K562 (cell line): ENCODE results near the gene MYADML2. TPM values are rescaled to one million over a fixed set of nuclear protein-coding genes. Genes with fewer than 3 reads are reported as not detected.

Experiments used
- ATAC-seq: fragments of 200-7000 bp; cut with Tn5 transposase; 3 replicates; pipeline ENCODE4 v1.9.1; 2020; ENCODE audit warnings: moderate library complexity
- BruUV-seq: library from RNA; stranded (reverse); fragments of 400-500 nt; replicated peaks from 2 replicates; lab custom pipeline; 2021; lab: Mats Ljungman, UMichigan
- CTCF ChIA-PET: fragments of 300-600 bp; formaldehyde crosslinking; extraction: SDS; loops from one replicate; lab custom pipeline; 2021; ENCODE audit warnings: low intra/inter-chr PET ratio; lab: Yijun Ruan, JAX
- POLR2A ChIA-PET: fragments of 300-600, 350-650 bp; sonication (Branson Sonifier 250); formaldehyde crosslinking; extraction: SDS; loops from one replicate; lab custom pipeline; 2021; ENCODE audit warnings: antibody characterized with exemption, inconsistent platforms; lab: Yijun Ruan, JAX
- DNase-seq, 4 experiments: peaks; one replicate each; pipeline versions ENCODE4 v3.0.0 to v3.0.0-alpha.2; 2011 to 2018; ENCODE audit warnings: low spot score in 3 of 4, mixed read lengths in 3 of 4; ENCODE audit errors: extremely low read depth in 1 of 4
- FAIRE-seq: peaks from 2 replicates; lab custom pipeline; 2011; peaks lifted over from hg19 to GRCh38; lab: Jason Lieb, UNC
- H2AFZ ChIP-seq: 2 replicates; pipeline ENCODE4 v1.6.0; 2011; ENCODE audit warnings: low read depth, low read length, control low read depth, inconsistent platforms
- H3K27ac ChIP-seq: fragments of 200-600 bp; 3 replicates; pipeline ENCODE4 v1.8.0; 2011; ENCODE audit warnings: low read depth, mild to moderate bottlenecking, control low read depth, inconsistent platforms, low read length, moderate library complexity, mixed read lengths; ENCODE audit errors: extremely low read depth
- H3K27me3 ChIP-seq, 2 experiments: fragments of 300-600 bp in 1 of 2; 2 replicates in 1 of 2; 3 replicates in 1 of 2; pipeline versions ENCODE4 v1.6.0 to v1.8.0; 2011; ENCODE audit warnings: inconsistent platforms in 2 of 2, low read length in 2 of 2, mild to moderate bottlenecking in 1 of 2, mixed read lengths in 1 of 2, moderate library complexity in 1 of 2; ENCODE audit not compliant: control insufficient read depth in 2 of 2, insufficient read depth in 2 of 2
- H3K36me3 ChIP-seq: fragments of 300-600 bp; 3 replicates; pipeline ENCODE4 v1.8.0; 2011; ENCODE audit warnings: mild to moderate bottlenecking, low read length, inconsistent platforms; ENCODE audit not compliant: control insufficient read depth, insufficient read depth
- H3K4me1 ChIP-seq, 2 experiments: fragments of 200-600 bp in 1 of 2; replicated peaks in 1 of 2; 2 replicates in 1 of 2; 3 replicates in 1 of 2; pipeline versions ENCODE4 v1.5.1 to v1.8.0; 2011; ENCODE audit warnings: inconsistent platforms in 2 of 2, low read length in 2 of 2, mild to moderate bottlenecking in 1 of 2, mixed read lengths in 1 of 2, moderate library complexity in 1 of 2; ENCODE audit not compliant: control insufficient read depth in 2 of 2, insufficient read depth in 2 of 2
- H3K4me2 ChIP-seq: 2 replicates; pipeline ENCODE4 v1.6.1; 2011; ENCODE audit warnings: low read length, control low read depth, inconsistent platforms, mixed read lengths; ENCODE audit not compliant: insufficient read depth
- H3K4me3 ChIP-seq: fragments of 200-600 bp; sonication (generic), shearing (Covaris generic); 2 replicates; pipeline ENCODE4 v1.5.1; 2016; ENCODE audit warnings: control low read depth, inconsistent platforms
- H3K79me2 ChIP-seq: fragments of 200-600 bp; 3 replicates; pipeline ENCODE4 v1.8.0; 2011; ENCODE audit warnings: low read length, inconsistent platforms; ENCODE audit not compliant: control insufficient read depth, insufficient read depth
- H3K9ac ChIP-seq, 2 experiments: 2 replicates each; pipeline versions ENCODE4 v1.6.0 to v1.6.1; 2011; ENCODE audit warnings: low read depth in 2 of 2, low read length in 2 of 2, control low read depth in 1 of 2, inconsistent platforms in 1 of 2, mild to moderate bottlenecking in 1 of 2, mixed read lengths in 1 of 2; ENCODE audit not compliant: insufficient read depth in 1 of 2
- H3K9me1 ChIP-seq: one replicate; pipeline ENCODE4 v1.6.0; 2011; ENCODE audit warnings: inconsistent platforms, mild to moderate bottlenecking, low read length, moderate library complexity; ENCODE audit not compliant: control insufficient read depth, insufficient read depth
- H3K9me3 ChIP-seq: replicated peaks from 2 replicates; pipeline ENCODE4 v1.5.1; 2011; ENCODE audit warnings: low read depth, low read length, inconsistent platforms; ENCODE audit not compliant: control insufficient read depth, insufficient read depth
- H4K20me1 ChIP-seq: replicated peaks from 2 replicates; pipeline ENCODE4 v1.6.1; 2011; ENCODE audit warnings: low read length, inconsistent platforms, mixed read lengths; ENCODE audit not compliant: control insufficient read depth, insufficient read depth
- NBN ChIP-seq: fragments of 450-650 bp; IDR thresholded peaks from 2 replicates; pipeline ENCODE4 v1.6.1; 2016; ENCODE audit warnings: low read depth, mild to moderate bottlenecking
- WGBS: fragments of 100-300 bp; shearing (Covaris generic); methylation state at CpG from one replicate; pipeline ENCODE4 v1.1.6; 2016; ENCODE audit warnings: low coverage, mixed read lengths; ENCODE audit not compliant: insufficient coverage; ENCODE audit errors: missing lambda C conversion rate; 5-methylcytosine and 5-hydroxymethylcytosine counted together
- in situ Hi-C: fragments of 300-500 bp; cut with MboI; formaldehyde crosslinking; loops from 4 replicates; pipeline ENCODE4 v1.15.0; 2018; ENCODE audit warnings: inconsistent platforms, mixed read lengths
- intact Hi-C: fragments of 100-400 bp; cut with micrococcal nuclease; formaldehyde crosslinking; loops from 2 replicates; pipeline ENCODE4 v1.14.2; 2022
- polyA plus RNA-seq, 8 experiments: library from polyadenylated mRNA; depleted of rRNA in 4 of 8; stranded (reverse) in 5 of 8; unstranded in 3 of 8; fragments of >200 nt; fragmentation: Nextera tagmentation in 2 of 8; fragmentation: Illumina TruSeq in 1 of 8; extraction: Ambion mirVana in 2 of 8; extraction: Trizol in 1 of 8; gene quantifications; 2 replicates each; pipeline versions ENCODE4 v1.2.1 to v1.2.3, GENCODE V29; 2011 to 2014; ENCODE audit warnings: inconsistent platforms in 1 of 8, missing spikeins in 1 of 8
- total RNA-seq, 7 experiments: library from RNA; depleted of rRNA in 6 of 7; stranded (reverse); fragments of >200 nt in 6 of 7; fragmentation: Illumina TruSeq in 2 of 7; extraction: Trizol in 2 of 7; gene quantifications; 2 replicates each; pipeline versions ENCODE4 v1.2.1 to v1.2.3, GENCODE V29; 2011 to 2021; ENCODE audit warnings: low replicate concordance in 1 of 7
- TF ChIP-seq, protein P1 (sequence below), 3 experiments: fragments of 200-800 bp in 1 of 3; fragments of 250-450 bp in 1 of 3; fragments of 450-650 bp in 1 of 3; sonication (Bioruptor Pico) in 1 of 3; sonication (Bioruptor generic) in 1 of 3; formaldehyde crosslinking in 1 of 3; IDR thresholded peaks; 2 replicates each; pipeline versions ENCODE4 v1.6.1 to v1.8.0; 2016 to 2022; ENCODE audit warnings: mild to moderate bottlenecking in 2 of 3, missing genetic modification characterization in 2 of 3, missing compliant biosample characterization in 1 of 3, moderate library complexity in 1 of 3
- TF ChIP-seq, protein P2 (sequence below): IDR thresholded peaks from 2 replicates; pipeline ENCODE4 v1.6.1; 2016; ENCODE audit warnings: missing genetic modification characterization, missing compliant biosample characterization

The MYADML2 gene
- total and polyA plus RNA-seq, 9 of the 15 experiments (the other 6 are each of a cell fraction or from before 2014, with no cell fraction given): not detected

DNA sequence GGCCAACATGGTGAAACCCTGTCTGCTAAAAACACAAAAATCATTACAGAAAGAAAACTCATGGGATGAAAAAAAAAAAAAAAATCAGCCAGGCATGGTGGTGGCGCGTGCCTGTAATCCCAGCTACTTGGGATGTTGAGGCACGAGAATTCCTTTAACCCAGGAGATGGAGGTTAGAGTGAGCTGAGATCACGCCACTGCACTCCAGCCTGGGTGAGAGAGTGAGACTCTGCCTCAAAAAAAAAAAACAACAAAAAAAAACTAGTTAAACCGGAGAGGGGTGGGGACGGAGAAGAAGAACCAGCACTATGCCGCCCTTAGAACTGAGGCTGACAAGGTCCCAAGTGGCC lies 21.3 kb upstream of the MYADML2 start:
- intact Hi-C loops: no loop called here
- Histone ChIP-seq H2AFZ (peak overlapping the region; percentile 97), H3K27ac (no peak overlapping the region), H4K20me1 (no peaks in the 10 kb centered on the region), H3K4me3 (no peak overlapping the region), H3K27me3 (no peaks in the 10 kb centered on the region), H3K9ac (peak overlapping the region; percentile 13 to 90; a peak in 2 of 4 replicates), H3K4me1 (peaks cover 9 to 47% of the 10 kb centered on the region in 2 experiments), H3K4me2 (peak overlapping the region; percentile 48), H3K9me1 (no peaks in the 10 kb centered on the region), H3K9me3 (no peaks in the 10 kb centered on the region), H3K79me2 (no peaks in the 10 kb centered on the region), H3K36me3 (no peaks in the 10 kb centered on the region)
- 80% methylated on average over 7 of the region's 7 CpGs for WGBS
- no peak for DNase-seq
- ChIA-PET POLR2A (interaction anchor here (1.1 kb wide), 1 partner anchor 8 kb away, joined by 4 read pairs; no protein-coding TSS in a partner anchor), CTCF (no interaction called here)
- no TSS peak for BruUV-seq
- TF ChIP-seq, protein P1, sequence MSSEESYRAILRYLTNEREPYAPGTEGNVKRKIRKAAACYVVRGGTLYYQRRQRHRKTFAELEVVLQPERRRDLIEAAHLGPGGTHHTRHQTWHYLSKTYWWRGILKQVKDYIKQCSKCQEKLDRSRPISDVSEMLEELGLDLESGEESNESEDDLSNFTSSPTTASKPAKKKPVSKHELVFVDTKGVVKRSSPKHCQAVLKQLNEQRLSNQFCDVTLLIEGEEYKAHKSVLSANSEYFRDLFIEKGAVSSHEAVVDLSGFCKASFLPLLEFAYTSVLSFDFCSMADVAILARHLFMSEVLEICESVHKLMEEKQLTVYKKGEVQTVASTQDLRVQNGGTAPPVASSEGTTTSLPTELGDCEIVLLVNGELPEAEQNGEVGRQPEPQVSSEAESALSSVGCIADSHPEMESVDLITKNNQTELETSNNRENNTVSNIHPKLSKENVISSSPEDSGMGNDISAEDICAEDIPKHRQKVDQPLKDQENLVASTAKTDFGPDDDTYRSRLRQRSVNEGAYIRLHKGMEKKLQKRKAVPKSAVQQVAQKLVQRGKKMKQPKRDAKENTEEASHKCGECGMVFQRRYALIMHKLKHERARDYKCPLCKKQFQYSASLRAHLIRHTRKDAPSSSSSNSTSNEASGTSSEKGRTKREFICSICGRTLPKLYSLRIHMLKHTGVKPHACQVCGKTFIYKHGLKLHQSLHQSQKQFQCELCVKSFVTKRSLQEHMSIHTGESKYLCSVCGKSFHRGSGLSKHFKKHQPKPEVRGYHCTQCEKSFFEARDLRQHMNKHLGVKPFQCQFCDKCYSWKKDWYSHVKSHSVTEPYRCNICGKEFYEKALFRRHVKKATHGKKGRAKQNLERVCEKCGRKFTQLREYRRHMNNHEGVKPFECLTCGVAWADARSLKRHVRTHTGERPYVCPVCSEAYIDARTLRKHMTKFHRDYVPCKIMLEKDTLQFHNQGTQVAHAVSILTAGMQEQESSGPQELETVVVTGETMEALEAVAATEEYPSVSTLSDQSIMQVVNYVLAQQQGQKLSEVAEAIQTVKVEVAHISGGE (CRISPR knock-in tag; IDR thresholded peaks at IDR 0.05): 0 out of 6 replicates have a peak, but pooled peaks of 1 of the 3 experiments have one; percentile 17
- no peak for TF ChIP-seq NBN
- TF ChIP-seq, protein P2, sequence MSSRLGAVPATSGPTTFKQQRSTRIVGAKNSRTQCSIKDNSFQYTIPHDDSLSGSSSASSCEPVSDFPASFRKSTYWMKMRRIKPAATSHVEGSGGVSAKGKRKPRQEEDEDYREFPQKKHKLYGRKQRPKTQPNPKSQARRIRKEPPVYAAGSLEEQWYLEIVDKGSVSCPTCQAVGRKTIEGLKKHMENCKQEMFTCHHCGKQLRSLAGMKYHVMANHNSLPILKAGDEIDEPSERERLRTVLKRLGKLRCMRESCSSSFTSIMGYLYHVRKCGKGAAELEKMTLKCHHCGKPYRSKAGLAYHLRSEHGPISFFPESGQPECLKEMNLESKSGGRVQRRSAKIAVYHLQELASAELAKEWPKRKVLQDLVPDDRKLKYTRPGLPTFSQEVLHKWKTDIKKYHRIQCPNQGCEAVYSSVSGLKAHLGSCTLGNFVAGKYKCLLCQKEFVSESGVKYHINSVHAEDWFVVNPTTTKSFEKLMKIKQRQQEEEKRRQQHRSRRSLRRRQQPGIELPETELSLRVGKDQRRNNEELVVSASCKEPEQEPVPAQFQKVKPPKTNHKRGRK: peak; percentile 56
- no peak for ATAC-seq
- in situ Hi-C loops: no loop called here
- FAIRE-seq: no peak
